CD14-positive monocyte (primary cell): ENCODE data around the gene CREB5. TPM values are rescaled to one million over a fixed set of nuclear protein-coding genes. Genes with fewer than 3 reads are reported as not detected.

Experiments used
- DNase-seq, 3 donors: peaks; one replicate each; pipeline ENCODE4 v3.0.0-alpha.2; 2011 to 2022
- H2AFZ ChIP-seq: 2 replicates; pipeline ENCODE4 v1.6.0; 2012; ENCODE audit warnings: mild to moderate bottlenecking, low read depth, low read length, inconsistent platforms; ENCODE audit not compliant: insufficient read depth, poor library complexity, severe bottlenecking
- H3K27ac ChIP-seq, 2 donors: 1 replicate in 1 of 2; 2 replicates in 1 of 2; pipeline ENCODE4 v1.5.1; 2012 to 2013; ENCODE audit warnings: low read length in 2 of 2, control low read depth in 1 of 2, inconsistent platforms in 1 of 2, low read depth in 1 of 2, mild to moderate bottlenecking in 1 of 2
- H3K27me3 ChIP-seq, 2 donors: one replicate each; pipeline versions ENCODE4 v1.6.0 to v1.6.1; 2011 to 2013; ENCODE audit warnings: low read length in 2 of 2; ENCODE audit not compliant: control insufficient read depth in 2 of 2, insufficient read depth in 2 of 2
- H3K36me3 ChIP-seq, 2 donors: replicated peaks in 1 of 2; 1 replicate in 1 of 2; 2 replicates in 1 of 2; pipeline versions ENCODE4 v1.5.1 to v1.6.1; 2012 to 2013; ENCODE audit warnings: low read length in 2 of 2, control low read depth in 1 of 2, inconsistent platforms in 1 of 2, mild to moderate bottlenecking in 1 of 2; ENCODE audit not compliant: insufficient read depth in 2 of 2, control insufficient read depth in 1 of 2
- H3K4me1 ChIP-seq, 2 donors: 1 replicate in 1 of 2; 2 replicates in 1 of 2; pipeline versions ENCODE4 v1.5.1 to v1.6.1; 2012 to 2013; ENCODE audit warnings: low read length in 2 of 2, control low read depth in 1 of 2, inconsistent platforms in 1 of 2, mild to moderate bottlenecking in 1 of 2, moderate library complexity in 1 of 2; ENCODE audit not compliant: insufficient read depth in 2 of 2, control insufficient read depth in 1 of 2
- H3K4me2 ChIP-seq: replicated peaks from 2 replicates; pipeline ENCODE3; 2012; ENCODE audit warnings: low read length, moderate library complexity, mild to moderate bottlenecking; ENCODE audit not compliant: poor library complexity, severe bottlenecking; ENCODE audit errors: extremely low read depth
- H3K4me3 ChIP-seq, 3 experiments: fragments of 200-600 bp in 1 of 3; sonication (generic) in 1 of 3; replicated peaks in 1 of 3; 1 replicate in 2 of 3; 2 replicates in 1 of 3; pipeline ENCODE4 v1.5.1; 2011 to 2013; ENCODE audit warnings: low read length in 3 of 3, mild to moderate bottlenecking in 3 of 3, control low read depth in 2 of 3, low read depth in 2 of 3, inconsistent platforms in 1 of 3, moderate library complexity in 1 of 3
- H3K79me2 ChIP-seq: 2 replicates; pipeline ENCODE4 v1.6.0; 2012; ENCODE audit warnings: mild to moderate bottlenecking, control low read depth, inconsistent platforms, low read length, moderate library complexity; ENCODE audit not compliant: insufficient read depth
- H3K9ac ChIP-seq: 2 replicates; pipeline ENCODE4 v1.6.0; 2017; ENCODE audit warnings: low read length, mild to moderate bottlenecking; ENCODE audit not compliant: insufficient read depth, poor library complexity, severe bottlenecking
- H3K9me3 ChIP-seq, 2 donors: replicated peaks in 1 of 2; 1 replicate in 1 of 2; 2 replicates in 1 of 2; pipeline versions ENCODE4 v1.5.1 to v1.6.1; 2012 to 2013; ENCODE audit warnings: low read length in 2 of 2, control low read depth in 1 of 2; ENCODE audit not compliant: control insufficient read depth in 1 of 2, insufficient read depth in 1 of 2
- H4K20me1 ChIP-seq: 2 replicates; pipeline ENCODE4 v1.6.0; 2012; ENCODE audit warnings: mild to moderate bottlenecking, low read length, control low read depth, moderate library complexity; ENCODE audit not compliant: insufficient read depth
- H3K27ac Mint-ChIP-seq, 7 donors: one replicate each; pipeline ENCODE4 v1.8.0; 2020; ENCODE audit warnings: mild to moderate bottlenecking in 7 of 7, mixed read lengths in 7 of 7, moderate library complexity in 6 of 7, inconsistent platforms in 2 of 7
- H3K27me3 Mint-ChIP-seq, 3 donors: one replicate each; pipeline ENCODE4 v1.8.0; 2021 to 2022; ENCODE audit warnings: low read depth in 3 of 3, mild to moderate bottlenecking in 3 of 3, mixed read lengths in 3 of 3, moderate library complexity in 3 of 3, inconsistent platforms in 1 of 3
- H3K36me3 Mint-ChIP-seq, 2 donors: one replicate each; pipeline ENCODE4 v1.8.0; 2020; ENCODE audit warnings: mixed read lengths in 2 of 2, inconsistent platforms in 1 of 2, mild to moderate bottlenecking in 1 of 2
- H3K4me1 Mint-ChIP-seq: one replicate; pipeline ENCODE4 v1.8.0; 2020; ENCODE audit warnings: mild to moderate bottlenecking, mixed read lengths
- H3K4me3 Mint-ChIP-seq, 2 donors: one replicate each; pipeline ENCODE4 v1.8.0; 2020; ENCODE audit warnings: mild to moderate bottlenecking in 2 of 2, mixed read lengths in 2 of 2, moderate library complexity in 1 of 2
- H3K9me3 Mint-ChIP-seq, 7 donors: one replicate each; pipeline ENCODE4 v1.8.0; 2020 to 2022; ENCODE audit warnings: mixed read lengths in 7 of 7, mild to moderate bottlenecking in 6 of 7, moderate library complexity in 6 of 7, inconsistent platforms in 2 of 7
- CTCF ChIP-seq: fragments of 200-600 bp; IDR thresholded peaks from one replicate; pipeline ENCODE4 v1.8.0; 2022; ENCODE audit warnings: antibody characterized with exemption, mild to moderate bottlenecking
- WGBS: methylation state at CpG from one replicate; pipeline ENCODE4 v1.1.5; 2013; ENCODE audit warnings: missing lambda C conversion rate; ENCODE audit not compliant: insufficient coverage; 5-methylcytosine and 5-hydroxymethylcytosine counted together
- intact Hi-C, 2 donors: fragments of 100-400 bp; cut with micrococcal nuclease; formaldehyde crosslinking; loops; one replicate each; pipeline versions ENCODE4 v1.15.0 to v1.15.1; 2023
- polyA plus RNA-seq, 3 donors: library from polyadenylated mRNA; depleted of rRNA in 1 of 3; unstranded in 2 of 3; stranded (reverse) in 1 of 3; fragments of 300-500 nt in 2 of 3; fragments of >200 nt in 1 of 3; fragmentation: Illumina TruSeq in 2 of 3; gene quantifications; 1 replicate in 2 of 3; 2 replicates in 1 of 3; pipeline ENCODE4 v1.2.3, GENCODE V29; 2012 to 2021

Gene CREB5
- polyA plus RNA-seq, 3 donors: 25.1 to 72.3 (median 44.2) TPM

- no peaks in the 10 kb centered on the region for H3K9me3 ChIP-seq
- no peak for TF ChIP-seq CTCF
- H3K9me3 Mint-ChIP-seq: peaks cover 0 to 3% (median 0%) of the 10 kb centered on the region in 7 donors
- peaks cover 10% of the 10 kb centered on the region for H3K4me1 Mint-ChIP-seq
- no peak overlapping the region for H3K4me3 Mint-ChIP-seq
- WGBS: no CpG with 5 or more reads among the region's 1 CpG
- peaks cover 0 to 6% of the 10 kb centered on the region in 2 donors for H3K4me1 ChIP-seq
- H4K20me1 ChIP-seq: peaks cover 98% of the 10 kb centered on the region
- H3K27me3 Mint-ChIP-seq: peaks cover 0 to 2% (median 2%) of the 10 kb centered on the region in 3 donors
- H2AFZ ChIP-seq: no peak overlapping the region
- H3K27ac ChIP-seq: no peak overlapping the region
- H3K79me2 ChIP-seq: no peaks in the 10 kb centered on the region
- peaks cover 54 to 58% of the 10 kb centered on the region in 2 donors for H3K36me3 Mint-ChIP-seq
- H3K4me2 ChIP-seq: no peak overlapping the region
- no peak overlapping the region for H3K4me3 ChIP-seq
- H3K9ac ChIP-seq: no peak overlapping the region
- no peak overlapping the region for H3K27ac Mint-ChIP-seq
- intact Hi-C loops: no loop called here
- peaks cover 4 to 32% of the 10 kb centered on the region in 2 donors for H3K36me3 ChIP-seq
- H3K27me3 ChIP-seq: no peaks in the 10 kb centered on the region
- no peak for DNase-seq
Measured at GRCh38 chr7:28753613-28754012, 341.3 kb downstream of the CREB5 start.

DNA sequence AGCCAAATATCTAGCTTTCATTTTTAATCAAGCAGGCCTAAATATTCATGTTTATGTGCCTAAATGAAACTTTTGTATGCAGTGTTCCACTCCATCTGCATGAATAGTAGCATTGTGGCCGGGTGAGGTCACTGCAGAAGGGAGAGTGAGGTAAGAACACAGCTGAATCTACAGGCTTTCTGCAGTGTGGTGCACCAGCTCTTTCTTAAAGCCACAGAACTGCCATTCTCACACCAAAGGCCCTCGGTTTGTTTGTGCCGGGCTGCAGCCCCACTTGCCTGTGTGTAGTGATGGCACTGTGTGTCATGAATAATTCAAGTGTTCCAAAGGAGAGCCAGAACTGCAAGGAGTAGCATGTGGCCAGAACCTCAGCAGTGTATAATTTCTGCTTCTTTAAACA lies 341.7 kb downstream of the CREB5 start:
- no peak overlapping the region for H3K4me3 Mint-ChIP-seq
- H3K4me1 ChIP-seq: peaks cover 0 to 2% of the 10 kb centered on the region in 2 donors
- H3K79me2 ChIP-seq: no peaks in the 10 kb centered on the region
- no peak overlapping the region for H3K27ac ChIP-seq
- H4K20me1 ChIP-seq: peaks cover 98% of the 10 kb centered on the region
- no peak for TF ChIP-seq CTCF
- no peaks in the 10 kb centered on the region for H3K9me3 ChIP-seq
- H3K4me1 Mint-ChIP-seq: peaks cover 6% of the 10 kb centered on the region
- H3K4me3 ChIP-seq: no peak overlapping the region
- intact Hi-C loops: no loop called here
- H3K36me3 Mint-ChIP-seq: peaks cover 54 to 61% of the 10 kb centered on the region in 2 donors
- H3K9ac ChIP-seq: no peak overlapping the region
- H3K27me3 Mint-ChIP-seq: peaks cover 0 to 2% (median 2%) of the 10 kb centered on the region in 3 donors
- no peak overlapping the region for H2AFZ ChIP-seq
- H3K4me2 ChIP-seq: no peak overlapping the region
- H3K27ac Mint-ChIP-seq: no peak overlapping the region
- peaks cover 4 to 36% of the 10 kb centered on the region in 2 donors for H3K36me3 ChIP-seq
- no peaks in the 10 kb centered on the region for H3K27me3 ChIP-seq
- no peak for DNase-seq
- H3K9me3 Mint-ChIP-seq: peaks cover 0 to 3% (median 0%) of the 10 kb centered on the region in 7 donors
- WGBS: 80% methylated on average over 1 of the region's 3 CpGs
